Stimulated activated CD4-positive, alpha-beta T cell treated with anti-CD3 and anti-CD28 coated beads, TNF-alpha, amount 100 ng/mL, for 4 hours (primary cell): Measurements from ENCODE around the gene RAI14.
"Not testable (repeated sequence)": the region's sequence is repeated elsewhere in the genome, so short reads cannot be mapped to it uniquely, and the experiment has no call there.

Source experiments
- DNase-seq, 3 experiments: peaks; one replicate each; pipeline ENCODE4 v3.0.0-alpha.2; 2020; ENCODE audit warnings: low read depth in 3 of 3

RAI14 gene

DNA sequence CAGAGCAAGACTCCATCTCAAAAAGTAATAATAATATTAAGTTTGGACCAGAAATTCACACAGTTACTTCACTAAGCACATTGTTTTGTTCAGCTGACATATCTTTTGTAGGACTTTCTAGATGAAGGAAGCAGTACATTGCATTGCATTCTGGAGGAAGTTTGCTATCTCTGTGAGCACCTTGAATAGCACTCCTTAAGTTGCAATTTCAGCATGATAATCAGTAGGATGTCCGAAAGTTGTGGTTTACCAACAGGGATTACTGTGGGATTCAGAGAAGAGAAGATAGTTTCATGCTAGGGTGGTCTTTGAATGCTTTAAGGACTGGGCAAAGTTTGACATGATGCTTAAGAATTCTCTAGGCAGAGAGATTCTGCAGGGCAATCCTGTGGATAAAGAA, 164.5 kb downstream of the RAI14 start:
- no peak for DNase-seq

DNA sequence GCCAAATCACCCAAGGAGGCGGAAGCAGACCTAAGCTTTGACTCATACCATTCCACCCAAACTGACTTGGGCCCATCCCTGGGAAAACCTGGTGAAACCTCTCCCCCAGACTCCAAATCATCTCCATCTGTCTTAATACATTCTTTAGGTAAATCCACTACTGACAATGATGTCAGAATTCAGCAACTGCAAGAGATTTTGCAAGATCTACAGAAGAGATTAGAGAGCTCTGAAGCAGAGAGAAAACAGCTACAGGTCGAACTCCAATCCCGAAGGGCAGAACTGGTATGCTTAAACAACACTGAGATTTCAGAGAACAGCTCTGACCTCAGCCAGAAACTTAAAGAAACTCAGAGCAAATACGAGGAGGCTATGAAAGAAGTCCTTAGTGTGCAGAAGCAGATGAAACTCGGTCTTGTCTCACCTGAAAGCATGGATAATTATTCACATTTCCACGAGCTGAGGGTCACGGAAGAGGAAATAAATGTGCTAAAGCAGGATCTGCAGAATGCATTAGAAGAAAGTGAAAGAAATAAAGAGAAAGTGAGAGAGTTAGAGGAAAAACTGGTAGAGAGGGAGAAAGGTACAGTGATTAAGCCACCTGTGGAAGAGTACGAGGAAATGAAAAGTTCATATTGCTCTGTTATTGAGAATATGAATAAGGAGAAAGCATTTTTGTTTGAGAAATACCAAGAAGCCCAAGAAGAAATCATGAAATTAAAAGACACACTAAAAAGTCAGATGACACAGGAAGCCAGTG, 167.0 kb downstream of the RAI14 start:
- no peak for DNase-seq

DNA sequence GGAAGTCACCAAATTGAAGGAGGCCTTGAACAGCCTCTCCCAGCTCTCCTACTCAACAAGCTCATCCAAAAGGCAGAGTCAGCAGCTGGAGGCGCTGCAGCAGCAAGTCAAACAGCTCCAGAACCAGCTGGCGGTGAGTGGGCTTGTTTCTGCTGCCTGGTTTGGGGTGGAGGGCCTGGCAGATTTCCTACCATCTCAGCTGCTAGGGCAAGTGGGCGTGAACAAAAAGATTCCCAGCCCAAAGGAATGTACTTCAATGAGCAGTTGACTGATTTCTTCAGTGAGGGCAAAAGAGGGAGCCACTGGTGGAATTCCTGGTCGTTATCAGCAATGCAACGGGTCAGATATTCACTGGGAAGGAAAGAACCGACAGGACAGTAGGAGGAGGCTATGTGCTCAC, 170.2 kb downstream of the RAI14 start:
- no peak for DNase-seq

DNA sequence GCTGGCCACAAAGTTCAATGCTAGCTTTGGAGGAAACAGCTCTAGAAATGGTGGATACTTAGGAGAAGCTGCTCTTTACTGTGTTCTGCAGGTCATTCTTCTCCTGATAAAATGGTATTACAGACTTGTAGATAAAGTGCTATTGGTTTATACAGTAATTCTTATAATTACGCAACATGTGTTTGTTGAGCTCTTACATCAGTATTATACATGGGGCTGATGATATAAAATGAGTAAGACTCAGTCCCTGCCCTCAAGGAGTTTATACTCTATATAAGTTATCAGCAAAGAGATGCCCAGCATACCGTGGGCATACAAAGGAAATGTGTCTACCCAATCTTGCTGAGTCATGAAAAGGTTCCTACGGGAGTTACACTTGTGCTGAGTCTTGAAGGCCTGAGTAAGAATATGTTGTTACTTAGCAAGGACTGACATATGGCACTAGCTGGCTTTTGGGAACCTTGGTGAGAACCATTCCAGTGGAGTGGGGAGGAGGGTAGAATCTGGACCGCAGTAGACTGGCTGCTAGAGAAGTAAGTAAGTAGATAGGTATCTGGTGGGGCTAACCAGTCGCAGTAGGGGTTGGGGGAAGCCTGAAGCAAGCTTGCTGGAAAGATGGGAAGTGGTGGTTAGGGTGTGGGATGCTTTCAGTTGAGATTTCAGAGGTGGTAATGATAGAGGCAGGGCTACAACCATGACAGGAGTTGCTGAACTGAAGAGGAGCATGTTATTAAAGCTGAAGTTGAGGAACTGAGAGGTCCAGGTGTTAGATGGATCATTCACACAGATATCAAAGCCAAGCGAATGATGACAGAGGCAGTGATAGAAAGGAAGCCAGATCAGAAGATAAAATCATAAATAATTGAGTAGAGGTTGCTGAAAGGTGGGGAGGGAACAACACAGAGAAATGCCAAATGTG, 171.7 kb downstream of the RAI14 start:
- DNase-seq = no peak

DNA sequence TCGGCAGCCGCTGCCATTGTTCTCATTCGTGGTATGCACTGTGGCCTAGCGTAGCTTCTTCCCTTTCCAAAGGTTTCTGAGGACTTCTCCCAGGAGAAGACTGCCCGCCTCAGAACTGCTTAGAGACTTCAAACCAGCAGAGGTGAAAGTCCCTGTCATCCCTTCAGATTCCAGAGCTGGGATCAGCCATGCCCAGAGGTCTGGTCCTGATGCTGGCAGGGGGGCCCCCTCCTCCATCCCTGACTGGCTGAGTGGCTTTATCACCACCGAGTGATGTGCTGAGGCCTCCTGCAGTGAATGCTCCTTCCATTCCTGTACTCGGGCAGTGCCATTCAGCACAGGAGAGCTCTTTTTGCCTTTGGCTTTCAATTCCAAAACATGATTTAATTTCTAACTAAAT, 174.7 kb downstream of the RAI14 start:
- DNase-seq = not testable (repeated sequence)

DNA sequence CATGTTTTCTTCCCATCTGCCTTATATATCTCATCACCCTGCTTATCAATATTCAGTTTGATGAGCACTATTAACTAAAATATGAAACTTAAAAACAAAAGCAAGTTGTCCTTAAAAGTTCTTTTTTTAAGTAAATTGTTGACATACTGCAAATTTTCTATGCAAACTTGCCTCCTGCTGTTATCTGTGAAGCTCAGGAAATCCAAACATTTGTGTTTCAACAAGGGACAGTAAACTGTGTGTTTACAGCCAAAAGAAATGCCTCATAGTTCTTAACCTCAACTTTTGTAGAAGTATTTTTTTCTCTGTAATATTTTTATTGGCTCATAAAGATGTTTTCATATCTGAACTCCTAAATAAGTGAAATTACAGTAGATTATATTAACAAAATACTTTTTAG, 175.2 kb downstream of the RAI14 start:
- DNase-seq = no peak

DNA sequence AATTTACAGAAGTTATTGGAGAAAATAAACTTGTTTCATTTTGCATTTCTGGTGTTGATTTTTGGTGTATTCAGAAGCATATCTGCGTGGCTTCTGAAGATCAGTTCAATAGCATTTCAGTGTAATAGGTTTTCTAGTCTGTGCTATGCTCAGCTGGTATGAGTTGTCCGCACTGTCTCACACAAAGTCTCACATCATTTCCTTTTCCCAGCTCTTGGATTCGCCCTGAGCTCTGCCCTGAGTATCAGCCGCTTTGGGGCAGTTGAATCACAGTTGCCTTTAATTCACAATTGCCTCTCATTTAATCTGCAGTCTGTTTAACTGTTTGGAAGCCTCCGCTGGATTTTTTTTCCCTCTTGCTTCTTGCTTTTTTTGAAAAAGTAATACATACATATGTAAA, 176.4 kb downstream of the RAI14 start:
- no peak for DNase-seq

DNA sequence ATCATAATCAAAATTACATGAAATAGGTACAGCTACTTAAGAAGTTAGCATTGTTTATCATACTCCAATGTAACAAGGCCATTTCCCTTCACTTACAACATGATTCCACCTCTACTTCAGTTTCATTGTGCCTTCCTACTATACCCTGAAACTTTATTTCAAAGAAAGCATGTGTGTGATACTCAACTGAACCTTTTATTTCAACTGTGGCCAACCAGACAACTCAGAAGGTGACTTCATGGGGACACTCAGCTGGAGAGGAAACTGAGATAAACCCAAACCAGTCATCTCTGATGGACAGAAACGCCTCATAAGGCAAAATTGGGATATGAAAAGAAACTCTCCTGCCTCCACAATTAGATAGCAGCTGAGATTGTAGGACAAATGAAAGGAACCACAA, 177.0 kb downstream of the RAI14 start:
- DNase-seq = no peak

DNA sequence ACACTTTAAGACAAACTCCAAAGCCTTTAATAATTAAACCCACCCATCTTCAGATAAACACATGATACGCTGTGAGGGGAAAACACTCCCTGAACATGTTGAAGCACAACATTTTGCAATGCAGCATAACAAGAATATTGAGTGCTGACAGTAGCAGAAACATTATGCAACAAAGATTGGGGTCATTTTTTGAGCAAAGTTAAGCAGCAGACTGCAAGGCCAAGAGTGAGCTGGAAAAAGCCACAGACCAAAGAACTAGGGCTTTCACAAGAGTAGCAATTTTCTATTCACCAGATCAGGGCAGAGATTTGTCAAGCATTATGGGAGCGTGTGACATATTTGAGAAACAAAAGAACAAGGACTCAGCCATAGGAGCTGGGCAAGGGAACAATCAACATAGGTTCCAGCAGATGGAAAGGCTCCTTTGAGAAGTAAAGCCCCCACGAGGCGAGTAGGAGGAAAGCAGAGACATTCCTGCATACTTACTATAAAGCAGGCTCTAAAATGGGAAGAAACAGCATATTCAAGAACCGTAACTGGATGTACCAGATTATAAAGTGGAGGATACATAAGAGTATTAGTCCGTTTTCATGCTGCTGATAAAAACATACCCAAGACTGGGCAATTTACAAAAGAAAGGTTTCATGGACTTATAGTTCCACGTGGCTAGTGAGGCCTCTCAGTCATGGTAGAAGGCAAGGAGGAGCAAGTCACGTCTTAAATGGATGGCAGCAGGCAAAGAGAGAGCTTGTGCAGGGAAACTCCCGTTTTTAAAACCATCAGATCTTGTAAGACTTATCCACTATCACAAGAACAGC, 178.1 kb downstream of the RAI14 start:
- DNase-seq = no peak

DNA sequence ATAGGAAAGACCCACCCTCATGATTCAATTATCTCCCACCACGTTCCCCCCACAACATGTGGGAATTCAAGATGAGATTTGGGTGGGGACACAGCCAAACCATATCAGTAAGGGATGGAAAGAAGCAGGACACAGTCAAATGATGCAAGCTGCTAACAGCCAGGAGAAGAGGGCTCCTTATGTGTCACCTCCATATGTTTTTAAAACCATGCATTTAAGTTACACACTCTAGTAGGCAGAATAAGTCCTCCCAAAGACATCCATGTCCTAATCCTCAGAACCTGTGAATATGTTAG, 178.6 kb downstream of the RAI14 start:
- no peak for DNase-seq

DNA sequence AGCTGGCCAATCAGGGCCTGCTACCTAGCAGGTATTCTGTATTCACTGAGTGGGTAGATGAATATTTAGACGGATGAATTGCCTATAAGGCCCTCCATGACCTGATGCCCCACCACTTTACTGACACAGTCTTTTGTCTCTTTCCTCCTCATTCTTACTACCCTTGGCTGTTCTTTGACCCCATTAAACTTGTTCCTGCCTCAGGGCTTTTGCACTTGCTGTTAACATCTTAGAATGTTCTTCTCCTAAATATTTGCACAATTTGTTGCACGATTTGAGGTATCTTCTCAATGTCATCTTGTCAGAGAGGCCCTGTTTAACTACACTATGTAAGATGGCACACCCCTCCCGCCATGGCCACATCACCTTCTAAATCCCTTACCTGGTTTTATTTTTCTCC, 179.5 kb downstream of the RAI14 start:
- no peak for DNase-seq

DNA sequence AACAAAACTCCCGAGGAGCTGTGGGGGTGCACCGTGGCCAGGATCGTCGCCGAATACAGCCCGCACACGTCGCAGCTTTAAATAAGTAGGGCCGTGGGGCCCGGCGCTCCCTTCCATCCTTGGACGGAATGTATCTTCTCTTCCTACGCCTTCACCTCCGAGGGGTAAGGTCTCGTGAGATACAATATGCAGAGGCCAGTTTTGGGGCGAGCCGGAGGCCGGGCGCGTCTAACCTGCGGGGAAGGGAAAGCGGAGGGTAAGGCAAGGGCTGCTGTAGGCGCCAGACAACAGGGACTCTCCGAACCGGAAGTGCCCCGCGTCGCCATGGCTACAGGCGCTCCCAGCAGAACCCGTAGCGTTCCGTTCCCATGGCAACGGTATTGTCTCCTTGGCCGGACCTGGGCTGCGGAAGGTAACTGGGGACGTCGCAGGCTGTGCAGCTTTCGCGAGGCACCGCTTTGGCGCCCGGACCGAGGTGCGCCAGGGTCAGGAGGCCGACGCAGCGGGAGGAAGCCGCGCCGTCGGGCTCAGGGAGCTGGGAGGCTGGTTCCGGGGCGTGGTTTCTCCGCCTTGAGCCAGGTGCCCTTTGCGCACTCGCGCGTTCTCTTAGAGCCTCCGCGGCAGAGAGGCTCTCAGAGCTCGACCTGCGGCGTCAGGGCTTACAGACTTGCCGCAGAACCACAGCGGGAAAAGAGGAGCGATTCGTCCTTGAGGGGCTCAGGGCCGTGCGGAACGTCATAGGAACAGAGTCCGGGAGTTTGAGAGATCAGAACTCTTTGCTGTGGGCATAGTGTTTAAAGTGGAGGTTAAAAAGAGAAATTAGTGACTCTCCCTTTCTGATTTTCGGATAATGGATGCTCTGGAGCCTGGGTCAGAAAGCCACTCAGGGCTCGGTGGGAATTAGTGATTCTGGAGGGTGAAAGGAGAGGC, 182.9 kb downstream of the RAI14 start, which contains the start of gene TTC23L:
TTC23L (plus strand) TSS at position 380 of the 930 bp plus-strand sequence. CDS start 1,508 bp downstream, outside the sequence.
- DNase-seq = peak; percentile 77 to 82 (median 80)

DNA sequence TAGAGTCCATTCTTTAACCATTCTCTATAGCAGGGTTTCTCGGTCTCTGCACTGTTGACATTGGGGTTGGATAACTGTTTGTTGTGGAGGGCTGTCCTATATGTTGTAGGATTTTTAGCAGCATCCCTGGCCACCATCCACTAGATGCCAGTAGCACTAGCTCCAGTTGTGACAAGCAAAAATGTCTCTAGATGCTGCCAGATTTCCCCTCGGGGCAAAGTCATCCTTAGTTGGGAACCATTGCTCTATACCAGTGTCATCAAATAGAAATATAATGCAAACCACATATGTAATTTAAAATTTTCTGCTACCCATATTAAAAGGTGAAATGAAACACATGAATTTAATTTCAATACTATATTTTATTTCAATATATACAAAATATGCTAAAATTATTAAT, 185.7 kb downstream of the RAI14 start:
- DNase-seq = no peak

DNA sequence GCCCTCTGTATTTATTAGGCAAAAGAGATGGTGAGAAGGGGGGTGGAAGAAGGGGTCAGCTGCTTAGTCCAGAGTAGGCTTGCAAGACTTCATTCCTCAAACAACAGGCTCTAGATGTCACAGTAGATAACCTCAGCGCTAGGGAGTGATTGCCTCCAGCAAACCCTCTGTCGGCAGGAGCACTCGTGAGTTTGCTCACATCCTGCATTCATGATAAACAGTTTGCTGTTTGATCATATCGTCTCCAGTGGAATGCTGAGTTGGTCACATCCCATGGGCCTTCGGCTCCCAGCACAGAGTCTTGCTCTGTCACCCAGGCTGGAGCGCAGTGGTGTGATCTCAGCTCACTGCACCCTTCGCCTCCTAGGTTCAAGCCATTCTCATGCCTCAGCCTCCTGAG, 186.4 kb downstream of the RAI14 start:
- DNase-seq = no peak

DNA sequence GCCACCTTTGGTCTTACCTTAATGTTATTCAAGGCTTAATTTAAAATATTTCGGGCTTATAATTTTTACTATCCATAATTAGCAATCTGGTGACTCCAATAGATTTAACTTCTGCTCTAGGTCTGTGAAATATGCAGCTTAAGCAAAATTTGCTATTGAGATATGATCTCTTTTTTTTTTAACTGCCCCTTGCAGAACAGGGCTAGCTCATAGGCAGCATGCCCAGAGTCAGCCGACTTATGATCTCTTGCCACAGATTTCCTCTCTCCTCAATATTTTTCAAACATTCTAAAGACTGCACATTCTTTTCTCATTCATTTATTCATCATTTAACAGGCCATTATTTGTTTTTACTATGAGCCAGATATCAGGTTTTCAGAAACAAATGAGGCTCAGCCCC, 187.4 kb downstream of the RAI14 start:
- no peak for DNase-seq

DNA sequence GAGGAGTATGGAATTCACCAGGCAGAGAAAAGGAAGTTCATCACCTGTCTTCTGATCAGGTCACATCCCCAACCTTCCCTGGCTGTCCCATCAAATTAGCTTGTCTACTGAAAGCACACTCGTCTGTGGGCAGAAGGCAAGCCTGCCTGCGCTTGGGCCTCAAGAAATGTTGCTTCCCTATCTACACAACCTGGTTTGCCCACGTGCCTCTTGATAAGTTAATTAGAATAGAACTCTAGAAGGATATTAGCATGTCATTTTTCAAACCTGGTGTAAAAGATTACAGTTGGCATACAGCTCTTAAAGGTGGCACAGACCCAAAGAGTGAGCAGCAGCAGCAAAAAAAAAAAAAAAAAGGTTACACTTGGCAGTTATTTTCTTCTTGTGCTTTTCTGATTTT, 188.0 kb downstream of the RAI14 start:
- no peak for DNase-seq

DNA sequence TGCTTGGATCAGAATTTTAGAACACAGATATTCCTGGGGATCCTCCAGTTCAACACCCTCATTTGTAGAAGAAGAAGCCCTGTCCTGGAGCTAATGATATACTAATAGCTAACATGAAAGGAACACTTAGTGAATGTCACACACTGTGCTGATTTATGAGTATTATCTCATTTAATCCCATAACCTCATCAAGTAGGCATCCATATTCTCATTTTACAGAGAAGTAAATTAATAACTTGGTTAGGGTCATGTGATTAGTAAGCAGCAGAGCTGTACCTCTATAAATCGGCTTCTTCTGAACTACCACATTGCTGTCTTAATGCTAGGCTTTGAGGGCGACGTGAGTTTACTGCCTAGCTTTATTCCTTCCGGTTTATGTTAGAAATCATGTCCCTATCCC, 188.9 kb downstream of the RAI14 start:
- DNase-seq = no peak

DNA sequence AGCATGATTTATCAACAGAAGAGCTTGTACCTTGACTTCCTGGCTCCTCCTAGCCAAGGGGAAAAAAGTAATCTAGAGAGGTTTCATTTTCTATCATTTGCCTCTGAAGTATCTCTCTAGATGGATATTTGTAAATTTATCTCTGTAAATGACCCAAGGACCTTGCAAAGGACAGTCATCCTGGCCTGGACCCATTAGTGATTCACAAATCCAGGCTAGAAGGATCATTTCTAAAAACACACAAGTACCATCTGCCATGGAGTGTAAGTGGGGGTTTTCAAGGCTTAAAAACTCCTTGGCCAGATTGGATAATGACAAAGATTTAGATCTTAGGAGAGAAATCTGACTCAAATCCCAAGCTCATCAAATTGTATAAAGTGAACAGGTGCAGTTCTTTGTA, 190.9 kb downstream of the RAI14 start:
- DNase-seq = no peak

DNA sequence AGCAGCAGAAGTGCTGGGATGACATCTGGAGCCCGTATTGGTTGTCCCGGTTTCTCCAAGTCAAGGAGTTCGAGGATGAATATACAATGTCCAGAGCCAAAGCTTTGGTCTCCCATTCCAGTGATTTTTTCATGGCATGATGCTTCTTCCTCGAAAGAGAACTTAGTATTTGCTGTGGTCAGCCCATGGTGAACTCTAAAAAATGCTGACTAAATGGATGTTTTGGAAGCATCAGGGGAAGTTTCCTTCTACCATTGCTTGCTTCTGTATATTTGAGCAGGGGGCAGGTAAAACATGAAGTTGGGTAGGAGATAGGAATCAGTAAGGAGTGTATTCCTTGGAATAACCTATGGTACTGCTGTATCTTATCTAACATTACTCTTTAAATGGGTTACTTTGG, 191.4 kb downstream of the RAI14 start:
- no peak for DNase-seq

DNA sequence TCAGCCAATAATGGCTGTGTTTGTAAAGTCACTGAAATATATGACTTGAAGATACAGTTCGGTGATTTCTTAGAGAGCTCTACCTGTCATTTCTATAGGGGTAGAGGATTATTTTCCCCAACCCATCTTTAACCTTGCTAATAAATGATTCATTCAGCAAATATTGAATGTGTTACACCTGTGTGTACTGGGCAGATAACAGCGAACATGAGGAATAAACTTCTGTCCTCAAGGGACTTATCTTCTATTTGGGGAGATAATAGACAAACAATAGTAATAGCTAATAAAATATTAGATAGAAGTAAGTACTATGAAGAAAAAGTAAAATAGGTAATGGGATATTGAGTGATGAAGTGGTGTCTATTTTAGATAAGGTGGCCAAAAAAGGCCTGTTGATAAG, 192.1 kb downstream of the RAI14 start:
- no peak for DNase-seq

DNA sequence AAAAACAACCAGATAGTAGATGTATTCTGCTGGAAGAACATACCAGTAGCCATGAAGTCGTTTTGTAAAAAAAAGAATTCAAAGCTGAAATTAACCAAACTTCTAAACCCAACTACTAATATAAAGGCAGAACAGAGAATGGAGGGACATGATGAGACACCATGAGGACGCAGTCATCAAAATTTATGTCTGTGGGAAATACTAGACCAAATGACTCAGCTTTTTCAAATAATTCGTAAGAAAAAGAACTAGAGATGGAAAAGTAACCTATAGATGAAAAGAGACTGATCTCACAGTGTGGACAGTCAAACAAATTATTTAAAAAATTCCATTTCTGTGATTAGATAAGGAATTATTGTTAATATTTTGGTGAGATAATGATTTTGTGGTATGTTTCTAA, 193.1 kb downstream of the RAI14 start:
- no peak for DNase-seq
